ENCODE measurements around the gene POU3F3. TPM values are rescaled to one million over a fixed set of nuclear protein-coding genes. Genes with fewer than 3 reads are reported as not detected.

POU3F3 gene
- total RNA-seq, 1 donor from 2014 or later: not detected

GRCh38 chr2:104834431-104835153, 19.3 kb upstream of the POU3F3 start:
- no peak for DNase-seq
- H3K27me3 Mint-ChIP-seq: peaks cover 23% of the 10 kb centered on the region
- H3K27ac Mint-ChIP-seq: no peak overlapping the region
- ChIA-PET CTCF (no interaction called here), POLR2A (no interaction called here)
- intact Hi-C loops (cut with micrococcal nuclease): no loop called here
- no peaks in the 10 kb centered on the region for H3K4me1 Mint-ChIP-seq
- H3K9me3 Mint-ChIP-seq: no peaks in the 10 kb centered on the region
- H3K4me3 Mint-ChIP-seq: no peak overlapping the region
- no peak for TF ChIP-seq CTCF (IDR thresholded peaks at IDR 0.05)
- no peak for ATAC-seq (ENCODE audit: low read depth)
- H3K36me3 Mint-ChIP-seq (ENCODE audit: low read depth): no peaks in the 10 kb centered on the region

GRCh38 chr2:104836265-104836664, 17.6 kb upstream of the POU3F3 start:
- Mint-ChIP-seq H3K9me3 (no peaks in the 10 kb centered on the region), H3K27ac (no peak overlapping the region), H3K36me3 (ENCODE audit: low read depth) (no peaks in the 10 kb centered on the region), H3K4me1 (no peaks in the 10 kb centered on the region), H3K27me3 (peaks cover 25% of the 10 kb centered on the region), H3K4me3 (no peak overlapping the region)
- CTCF ChIA-PET: interaction anchor here (1.1 kb wide), 1 partner anchor 14 kb away, joined by 3 read pairs; no protein-coding TSS in a partner anchor
- DNase-seq (no peak), ATAC-seq (ENCODE audit: low read depth) (no peak)
- POLR2A ChIA-PET: no interaction called here
- TF ChIP-seq CTCF (IDR thresholded peaks at IDR 0.05): no peak
- intact Hi-C loops (cut with micrococcal nuclease): no loop called here

DNA sequence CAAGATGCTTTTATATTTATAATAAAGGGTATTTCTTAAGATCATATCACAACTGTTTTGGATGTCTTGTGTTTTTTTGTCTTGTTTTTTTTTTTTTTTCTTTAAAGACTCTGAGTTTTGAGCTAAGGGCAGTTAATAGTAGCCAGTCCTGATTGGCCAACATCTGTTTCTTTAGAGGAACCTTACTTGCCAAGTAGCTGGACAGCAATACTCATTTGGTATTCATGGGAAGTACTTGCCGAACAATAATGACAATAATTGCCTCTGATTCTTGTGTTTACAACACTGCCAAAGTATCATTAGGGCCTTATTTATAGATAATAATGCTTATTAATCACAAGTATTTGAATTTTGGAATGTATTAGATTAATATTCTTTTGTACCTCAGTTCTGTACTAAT, 17.1 kb upstream of the POU3F3 start:
- no peak for DNase-seq
- POLR2A ChIA-PET: interaction anchor here (0.9 kb wide), 1 partner anchor 11 kb away, joined by 8 read pairs; no protein-coding TSS in a partner anchor
- Mint-ChIP-seq H3K4me1 (no peaks in the 10 kb centered on the region), H3K27ac (no peak overlapping the region), H3K4me3 (no peak overlapping the region), H3K27me3 (peaks cover 29% of the 10 kb centered on the region), H3K9me3 (no peaks in the 10 kb centered on the region), H3K36me3 (ENCODE audit: low read depth) (no peaks in the 10 kb centered on the region)
- intact Hi-C loops (cut with micrococcal nuclease): no loop called here
- TF ChIP-seq CTCF (IDR thresholded peaks at IDR 0.05): no peak
- no peak for ATAC-seq (ENCODE audit: low read depth)
- CTCF ChIA-PET: no interaction called here

- no peak for TF ChIP-seq CTCF (IDR thresholded peaks at IDR 0.05)
- DNase-seq (no peak), ATAC-seq (ENCODE audit: low read depth) (no peak)
- intact Hi-C loops (cut with micrococcal nuclease): no loop called here
- ChIA-PET CTCF (no interaction called here), POLR2A (no interaction called here)
- H3K9me3 Mint-ChIP-seq: no peaks in the 10 kb centered on the region
- peaks cover 8% of the 10 kb centered on the region for H3K4me1 Mint-ChIP-seq
- no peak overlapping the region for H3K27ac Mint-ChIP-seq
- H3K36me3 Mint-ChIP-seq (ENCODE audit: low read depth): no peaks in the 10 kb centered on the region
- no peak overlapping the region for H3K4me3 Mint-ChIP-seq
- H3K27me3 Mint-ChIP-seq: peaks cover 40% of the 10 kb centered on the region
Observed at GRCh38 chr2:104840156-104840555, 13.8 kb upstream of the POU3F3 start.

- H3K36me3 Mint-ChIP-seq (ENCODE audit: low read depth): no peaks in the 10 kb centered on the region
- ChIA-PET POLR2A (no interaction called here), CTCF (no interaction called here)
- ATAC-seq (ENCODE audit: low read depth) (no peak), DNase-seq (no peak)
- TF ChIP-seq CTCF (IDR thresholded peaks at IDR 0.05): no peak
- peaks cover 45% of the 10 kb centered on the region for H3K27me3 Mint-ChIP-seq
- H3K27ac Mint-ChIP-seq: no peak overlapping the region
- H3K4me1 Mint-ChIP-seq: peaks cover 11% of the 10 kb centered on the region
- intact Hi-C loops (cut with micrococcal nuclease): no loop called here
- H3K9me3 Mint-ChIP-seq: peaks cover 3% of the 10 kb centered on the region
- H3K4me3 Mint-ChIP-seq: no peak overlapping the region
Observed at GRCh38 chr2:104840893-104841585, 12.9 kb upstream of the POU3F3 start.
